Effector CD4-positive, alpha-beta T cell (primary cell): ENCODE measurements around the gene EGFLAM.
"Not testable (repeated sequence)": the region's sequence is repeated elsewhere in the genome, so short reads cannot be mapped to it uniquely, and the experiment has no call there.

Experiments
- DNase-seq: peaks from one replicate; pipeline ENCODE4 v3.0.0-alpha.2; 2020

EGFLAM gene

GRCh38 chr5:38331831-38332230, 73.5 kb downstream of the EGFLAM start:
- DNase-seq: no peak

DNA sequence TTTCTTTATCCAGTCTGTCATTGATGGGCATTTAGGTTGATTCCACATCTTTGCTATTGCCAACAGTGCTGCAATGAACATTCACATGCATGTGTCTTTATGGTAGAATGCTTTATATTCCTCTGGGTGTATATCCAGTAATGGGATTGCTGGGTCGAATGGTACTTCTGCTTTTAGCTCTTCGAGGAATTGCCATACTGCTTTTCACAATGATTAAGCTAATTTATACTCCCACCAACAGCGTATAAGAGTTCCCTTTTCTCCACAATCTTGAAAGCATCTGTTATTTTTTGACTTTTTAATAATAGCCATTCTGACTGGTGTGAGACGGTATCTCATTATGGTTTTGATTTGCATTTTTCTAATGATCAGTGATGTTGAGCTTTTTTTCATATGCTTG, 74.8 kb downstream of the EGFLAM start:
- DNase-seq: not testable (repeated sequence)

- no peak for DNase-seq
Measured at GRCh38 chr5:38338455-38338854, 80.1 kb downstream of the EGFLAM start.

DNA sequence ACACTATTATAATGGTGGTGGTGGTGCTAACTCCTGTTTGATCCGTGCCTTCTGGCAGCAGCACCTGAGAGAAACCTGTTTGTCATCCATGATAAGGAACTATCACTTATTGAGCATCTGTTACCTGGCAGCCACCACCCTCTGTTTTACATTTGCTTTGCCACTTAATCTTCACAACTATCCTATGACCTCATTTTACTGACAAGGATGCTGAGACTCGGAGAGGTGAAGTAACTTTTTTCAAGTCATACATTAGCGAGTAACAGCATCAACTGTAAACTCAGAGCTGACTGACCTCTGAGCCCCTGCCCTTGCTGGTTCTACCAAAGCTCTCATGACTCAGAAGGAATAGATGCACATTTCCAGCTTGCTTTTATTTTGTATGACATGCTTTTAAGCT, 81.1 kb downstream of the EGFLAM start:
- DNase-seq: no peak

DNA sequence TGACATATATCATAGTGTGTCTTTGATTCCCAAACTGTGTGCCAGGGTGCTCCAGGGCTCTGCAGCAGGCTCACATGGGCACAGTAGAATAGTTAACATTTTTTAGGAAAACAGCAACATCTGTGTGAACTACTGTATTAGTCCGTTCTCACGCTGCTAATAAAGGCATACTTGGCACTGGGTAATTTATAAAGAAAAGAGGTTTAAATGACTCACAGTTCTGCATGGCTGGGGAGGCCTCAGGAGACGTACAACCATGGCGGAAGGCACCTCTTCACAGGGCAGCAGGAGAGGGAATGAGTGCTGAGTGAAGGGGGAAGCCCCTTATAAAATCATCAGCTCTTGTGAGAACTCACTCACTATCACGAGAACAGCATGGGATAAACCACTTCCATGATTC, 82.7 kb downstream of the EGFLAM start:
- DNase-seq: no peak

DNA sequence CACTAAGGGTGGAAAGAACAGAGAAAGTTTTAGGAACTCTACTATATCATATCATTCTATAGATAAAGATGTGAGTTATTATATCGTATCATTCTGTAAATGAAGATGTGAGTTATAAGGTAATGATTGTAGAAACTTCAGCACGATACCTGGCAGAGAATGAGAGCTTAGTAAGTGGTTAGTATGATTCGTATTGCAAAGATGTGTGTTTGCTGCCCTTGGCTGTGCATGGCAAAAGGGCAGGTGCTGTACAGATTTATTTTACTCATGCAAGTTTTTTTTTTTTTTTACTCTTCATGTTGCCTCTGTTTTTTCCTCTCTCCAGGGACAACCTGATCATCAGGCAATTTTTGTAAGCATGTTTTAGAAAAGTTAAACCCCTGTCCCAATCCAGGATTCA, 83.3 kb downstream of the EGFLAM start:
- DNase-seq: no peak

- DNase-seq: no peak
Measured at GRCh38 chr5:38342261-38342660, 83.9 kb downstream of the EGFLAM start.

GRCh38 chr5:38344891-38345290, 86.5 kb downstream of the EGFLAM start:
- no peak for DNase-seq

DNA sequence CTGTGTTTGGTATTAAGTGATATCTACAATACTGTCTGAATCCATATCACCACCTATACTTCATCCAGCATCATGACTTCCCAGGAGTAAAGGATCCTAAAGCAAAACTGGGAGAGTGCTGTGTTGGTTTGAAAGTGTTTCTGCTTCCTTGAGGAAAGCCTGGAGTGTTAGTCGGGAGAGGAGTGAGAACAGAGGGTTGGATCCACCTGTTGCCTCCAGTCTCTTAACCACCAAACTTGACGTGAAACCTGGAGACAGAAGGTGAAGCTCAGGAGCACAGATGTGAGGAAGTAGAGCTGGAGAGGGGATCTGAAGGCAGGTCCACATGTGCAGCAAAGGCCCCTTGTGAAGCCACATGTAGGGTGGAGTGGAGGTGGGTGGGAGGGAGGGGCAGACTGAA, 88.2 kb downstream of the EGFLAM start:
- no peak for DNase-seq

DNA sequence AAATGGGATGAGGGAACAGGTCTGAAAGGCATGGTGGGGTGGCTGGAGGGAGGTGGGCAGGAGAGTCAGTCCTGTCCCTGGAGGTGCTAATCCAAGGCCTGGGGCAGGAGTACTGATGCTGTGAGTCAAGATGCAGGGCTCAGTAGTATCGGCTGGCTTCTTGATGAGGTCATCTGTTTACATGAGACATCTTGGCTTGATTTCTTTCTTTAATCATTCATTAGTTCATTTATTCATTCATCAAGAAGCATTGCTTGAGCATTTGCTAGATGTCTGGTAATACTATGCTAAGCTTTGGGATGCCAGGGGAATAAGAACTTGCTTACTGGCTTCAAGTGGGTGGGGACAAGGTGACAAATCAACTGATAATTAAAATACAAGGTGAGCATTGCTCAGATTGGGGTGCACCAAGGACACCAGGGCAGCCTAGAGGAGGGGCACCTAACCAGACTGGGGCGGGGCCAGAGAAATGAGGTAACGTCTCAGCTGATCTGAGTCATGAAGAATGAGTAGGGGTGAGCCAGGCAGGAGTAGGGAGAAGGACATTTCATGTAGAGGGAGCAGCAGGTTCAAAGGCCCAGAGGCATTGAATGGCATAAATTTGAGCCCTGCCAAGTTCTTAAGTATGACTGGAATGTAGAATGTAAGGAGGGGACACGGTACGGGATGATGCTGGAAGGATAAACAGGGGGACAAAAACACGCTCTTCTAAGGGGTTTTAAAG, 88.8 kb downstream of the EGFLAM start:
- DNase-seq: no peak

GRCh38 chr5:38347896-38348295, 89.5 kb downstream of the EGFLAM start:
- DNase-seq: no peak

DNA sequence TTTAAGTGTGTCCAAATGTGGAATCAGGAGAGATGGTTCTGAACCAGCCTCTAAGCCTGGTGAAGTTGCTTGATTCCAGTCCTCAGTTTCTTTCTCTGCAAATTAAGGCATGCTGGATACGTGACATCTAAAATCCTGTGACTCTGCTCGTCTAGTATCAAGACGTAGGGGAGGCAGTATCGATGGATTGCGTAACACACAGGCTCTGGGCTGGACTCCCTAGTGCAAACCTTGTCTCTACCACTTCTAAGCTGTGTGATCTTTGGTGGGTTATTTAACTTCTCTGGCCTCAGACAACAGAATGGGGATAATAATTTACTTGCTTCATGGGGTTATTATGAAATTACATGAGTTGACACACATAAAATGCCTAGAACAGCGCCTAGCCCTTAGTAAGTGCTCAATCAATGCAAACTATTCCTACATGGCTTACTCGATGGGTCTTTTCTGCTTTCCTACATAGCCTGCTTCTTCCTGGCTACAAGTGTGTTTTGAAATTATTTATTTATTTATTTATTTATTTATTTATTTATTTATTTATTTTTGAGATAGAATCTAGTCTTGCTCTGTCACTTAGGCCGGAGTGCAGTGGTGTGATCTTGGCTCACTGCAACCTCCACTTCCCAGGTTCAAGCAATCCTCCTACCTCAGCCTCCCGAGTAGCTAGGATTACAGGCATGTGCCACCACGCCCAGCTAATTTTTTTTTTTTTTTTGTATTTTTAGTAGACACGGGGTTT, 102.1 kb downstream of the EGFLAM start:
- no peak for DNase-seq

DNA sequence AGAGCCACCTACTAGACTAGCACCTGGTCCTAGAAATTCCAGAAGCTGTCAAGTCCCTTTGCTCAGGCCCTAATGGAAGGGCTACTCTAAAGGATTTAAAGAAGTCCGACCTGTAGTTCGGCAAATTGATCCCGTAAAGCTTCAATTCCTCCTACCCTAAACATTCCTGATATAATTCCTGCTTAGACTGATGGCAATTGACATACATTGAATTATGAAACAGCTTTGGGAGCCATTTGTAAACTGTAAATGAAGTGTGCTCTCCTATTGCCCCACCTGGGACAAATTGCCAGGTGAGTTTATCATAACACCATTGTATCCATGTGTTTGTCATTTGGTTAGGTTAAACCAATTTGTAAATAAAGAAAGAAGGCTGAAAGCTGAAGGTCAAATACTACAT, 104.4 kb downstream of the EGFLAM start:
- no peak for DNase-seq

- no peak for DNase-seq
Measured at GRCh38 chr5:38364825-38365224, 106.5 kb downstream of the EGFLAM start.

DNA sequence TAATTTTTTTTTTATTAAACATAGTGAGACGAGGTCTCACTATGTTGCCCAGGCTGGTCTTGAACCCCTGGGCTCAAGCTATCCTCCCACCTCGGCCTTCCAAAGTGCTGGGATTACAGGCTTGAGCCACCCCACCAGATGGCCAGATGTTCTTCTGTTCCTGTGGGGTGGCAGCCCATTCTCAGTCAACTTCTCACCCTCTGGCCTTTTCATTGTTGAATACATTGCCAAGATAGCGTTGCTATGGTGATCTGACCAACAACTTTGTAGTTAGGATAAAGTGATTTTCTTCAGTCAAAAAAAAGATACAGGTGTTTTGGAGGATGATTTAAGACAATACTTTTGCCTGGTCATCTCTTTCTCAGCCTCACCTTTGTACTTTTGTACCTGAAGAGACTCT, 109.1 kb downstream of the EGFLAM start:
- DNase-seq: no peak

DNA sequence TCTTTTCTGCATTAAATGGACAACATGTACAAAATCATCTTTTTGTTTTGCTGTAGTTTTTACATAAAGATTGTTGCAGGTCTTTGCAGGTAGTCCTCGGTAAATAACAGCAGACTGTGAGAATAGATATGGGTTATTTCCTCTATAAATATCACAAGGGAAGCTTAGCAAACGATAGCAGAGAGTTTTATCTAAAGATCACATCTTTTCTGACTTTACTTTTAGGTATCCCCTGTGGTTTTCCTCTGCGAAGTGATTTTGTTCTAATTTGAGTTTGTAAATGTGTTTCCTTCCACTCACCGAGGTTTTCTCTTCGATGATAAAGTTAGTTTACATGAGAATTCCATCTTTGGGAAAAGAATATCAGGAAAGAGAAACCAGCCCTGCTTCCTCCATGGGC, 109.6 kb downstream of the EGFLAM start:
- no peak for DNase-seq

DNA sequence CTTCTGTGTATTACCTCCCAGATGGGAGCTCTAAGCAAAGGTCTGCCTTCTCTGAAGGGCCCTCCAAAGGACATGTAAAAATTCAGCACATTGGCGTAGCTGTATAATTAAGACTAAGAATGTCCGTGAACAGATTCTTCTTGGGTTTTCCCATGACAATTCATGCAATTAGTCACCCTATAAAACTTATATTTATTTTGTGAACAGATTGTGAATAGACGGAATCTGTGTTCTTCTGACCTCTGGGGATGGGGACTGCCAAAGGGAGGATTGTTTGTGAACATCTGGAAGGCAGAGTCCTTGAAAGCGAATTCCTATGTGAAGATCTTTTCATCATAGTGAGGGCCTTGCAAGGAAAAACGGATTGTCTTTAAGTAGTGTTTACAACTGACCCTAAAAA, 111.3 kb downstream of the EGFLAM start:
- no peak for DNase-seq

- DNase-seq: no peak
Measured at GRCh38 chr5:38370358-38371100, 112.2 kb downstream of the EGFLAM start.

GRCh38 chr5:38371596-38371995, 113.2 kb downstream of the EGFLAM start:
- no peak for DNase-seq

- no peak for DNase-seq
Measured at GRCh38 chr5:38373743-38374142, 115.4 kb downstream of the EGFLAM start.

DNA sequence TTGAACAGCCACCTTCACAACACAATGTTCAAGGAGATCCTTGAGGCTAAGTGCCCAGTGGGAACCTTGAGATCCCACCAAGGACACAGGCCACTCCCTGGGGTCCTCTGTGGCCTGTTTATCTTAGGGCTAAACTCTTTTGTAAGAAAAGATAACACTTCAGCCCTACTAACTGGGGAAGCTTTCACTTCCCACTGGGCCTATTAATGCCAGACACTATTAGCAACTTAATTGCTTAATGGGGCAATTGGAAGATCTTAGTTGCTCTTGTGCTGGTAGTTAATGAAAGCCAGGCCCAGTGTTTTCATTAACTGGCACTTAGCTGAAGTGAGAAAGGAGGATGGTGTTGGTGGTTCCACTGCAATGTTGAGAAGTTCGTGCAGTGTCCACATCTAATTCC, 117.1 kb downstream of the EGFLAM start:
- DNase-seq: no peak

DNA sequence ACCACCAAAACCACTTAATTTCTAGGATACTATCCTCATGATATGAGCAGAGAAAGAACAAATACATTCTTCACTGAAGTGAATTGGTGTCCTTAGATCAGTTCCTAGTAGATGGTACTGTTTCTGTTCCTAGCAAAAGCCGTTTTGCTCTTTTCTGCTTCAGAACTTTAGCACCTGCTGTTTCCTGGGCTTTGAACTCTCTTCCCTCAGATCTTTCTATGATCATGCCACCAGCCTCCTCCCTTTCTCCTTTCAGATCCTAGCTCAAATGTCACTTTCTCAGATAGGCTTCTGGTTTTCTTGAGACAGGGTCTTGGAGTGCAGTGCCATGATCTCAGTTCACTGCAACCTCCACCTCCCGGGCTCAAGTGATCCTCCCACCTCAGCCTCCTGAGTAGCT, 118.0 kb downstream of the EGFLAM start:
- DNase-seq: no peak

GRCh38 chr5:38378579-38378978, 120.2 kb downstream of the EGFLAM start:
- DNase-seq: no peak

DNA sequence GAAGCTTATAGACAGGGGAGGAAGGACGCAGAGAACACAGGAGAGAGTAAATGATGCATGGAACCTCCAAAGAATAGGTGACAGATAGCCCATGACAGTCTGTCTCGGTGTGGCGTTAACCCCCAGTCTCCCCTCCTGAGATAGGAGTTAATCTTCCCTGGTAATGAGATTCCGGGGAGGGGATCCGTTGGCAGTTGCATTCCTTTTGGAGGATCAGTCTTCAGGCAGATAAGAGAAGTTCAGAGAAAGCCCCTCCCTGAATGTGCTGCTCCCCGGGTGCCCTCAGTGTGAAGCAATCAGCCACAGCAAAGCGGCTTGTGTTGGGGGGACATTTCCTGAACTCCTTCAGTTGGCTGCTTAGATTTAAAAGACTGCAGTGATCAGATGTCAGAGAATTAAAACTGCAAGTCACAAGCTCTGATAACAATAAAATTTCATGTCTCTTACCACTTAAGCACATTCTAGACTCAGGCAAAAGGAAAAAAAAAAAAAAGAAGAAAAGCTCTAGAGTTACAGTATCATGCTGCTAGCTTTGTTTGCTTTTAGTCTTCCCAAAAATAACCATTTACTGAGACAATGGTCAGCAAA, 121.1 kb downstream of the EGFLAM start:
- no peak for DNase-seq
